ENCODE measurements around the gene PAPPA2. TPM values are rescaled to one million over a fixed set of nuclear protein-coding genes. Genes with fewer than 3 reads are reported as not detected.

The PAPPA2 gene
- total and polyA plus RNA-seq, 2 of the 4 experiments (the other 2 are of a cell fraction), result 0.10 to 0.18 TPM

DNA sequence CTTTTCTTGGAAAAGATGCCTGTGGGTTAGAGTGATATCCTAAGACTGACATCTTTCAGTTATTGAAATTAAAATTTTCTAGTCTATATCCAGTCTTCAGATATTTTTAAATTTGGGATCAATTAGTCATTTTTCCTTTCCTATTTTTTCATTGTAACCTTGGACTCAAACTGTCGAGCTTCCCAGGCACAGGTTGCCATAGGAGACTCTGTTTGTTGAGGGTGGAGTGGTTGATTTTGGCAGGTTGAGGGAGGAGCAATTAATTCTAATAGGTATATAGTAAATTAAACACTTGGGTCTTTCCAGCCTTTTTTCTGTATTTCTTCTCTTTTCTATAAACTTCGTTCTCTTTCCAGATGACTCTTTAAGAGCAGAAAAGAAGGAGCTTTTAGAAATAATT, 374.7 kb downstream of the PAPPA2 start:
- no TSS peak for BruUV-seq (replicated peaks)
- CTCF ChIA-PET, result no interaction called here
- WGBS, 2 experiments (ENCODE audit: extremely low coverage in 2 of 2, insufficient read length in 1 of 2), result no CpG with 5 or more reads among the region's 2 CpGs

More for the DNA sequence above, 374.7 kb downstream of the PAPPA2 start:
- no peak overlapping the region for H2AFZ ChIP-seq (replicated peaks; ENCODE audit: low read length, poor library complexity)
- intact Hi-C loops (cut with micrococcal nuclease) (no loop called here), in situ Hi-C loops (cut with MboI; ENCODE audit: low sequenced_read_pairs) (no loop called here), dilution Hi-C loops (cut with HindIII; ENCODE audit: low sequenced_read_pairs, unreplicated experiment) (no loop called here)
- H3K4me3 ChIP-seq (ENCODE audit: insufficient read depth, low read depth, low read length), result no peak overlapping the region
- H2BK120ac ChIP-seq (ENCODE audit: low read depth, low read length), result no peak overlapping the region
- H3K27ac ChIP-seq (ENCODE audit: insufficient read depth, low read length), result no peak overlapping the region
- no peaks in the 10 kb centered on the region for H4K20me1 ChIP-seq (ENCODE audit: insufficient read depth, low read length)
- no peaks in the 10 kb centered on the region for H3K36me3 ChIP-seq (ENCODE audit: control insufficient read depth, insufficient read depth, low read length)
- H2AK5ac ChIP-seq (ENCODE audit: low read depth, low read length), result no peak overlapping the region
- no peak overlapping the region for H2AK9ac ChIP-seq (replicated peaks; ENCODE audit: low read depth, low read length, poor library complexity)
- H2BK5ac ChIP-seq (ENCODE audit: low read depth, low read length, poor library complexity, severe bottlenecking), result no peak overlapping the region
- ATAC-seq (ENCODE audit: low read depth) (no peak), DNase-seq (no peak)
- H2BK20ac ChIP-seq (ENCODE audit: low read depth, low read length), result no peak overlapping the region
- no peaks in the 10 kb centered on the region for H3K4me1 ChIP-seq (ENCODE audit: control insufficient read depth, insufficient read depth, low read length)
- H3K79me1 ChIP-seq (ENCODE audit: low read depth in 1 of 2, low read length in 2 of 2), result no peaks in the 10 kb centered on the region
- TF ChIP-seq MAFK (IDR thresholded peaks at IDR 0.05; ENCODE audit: low read depth, low read length), result no peak
- TF ChIP-seq, protein P1, sequence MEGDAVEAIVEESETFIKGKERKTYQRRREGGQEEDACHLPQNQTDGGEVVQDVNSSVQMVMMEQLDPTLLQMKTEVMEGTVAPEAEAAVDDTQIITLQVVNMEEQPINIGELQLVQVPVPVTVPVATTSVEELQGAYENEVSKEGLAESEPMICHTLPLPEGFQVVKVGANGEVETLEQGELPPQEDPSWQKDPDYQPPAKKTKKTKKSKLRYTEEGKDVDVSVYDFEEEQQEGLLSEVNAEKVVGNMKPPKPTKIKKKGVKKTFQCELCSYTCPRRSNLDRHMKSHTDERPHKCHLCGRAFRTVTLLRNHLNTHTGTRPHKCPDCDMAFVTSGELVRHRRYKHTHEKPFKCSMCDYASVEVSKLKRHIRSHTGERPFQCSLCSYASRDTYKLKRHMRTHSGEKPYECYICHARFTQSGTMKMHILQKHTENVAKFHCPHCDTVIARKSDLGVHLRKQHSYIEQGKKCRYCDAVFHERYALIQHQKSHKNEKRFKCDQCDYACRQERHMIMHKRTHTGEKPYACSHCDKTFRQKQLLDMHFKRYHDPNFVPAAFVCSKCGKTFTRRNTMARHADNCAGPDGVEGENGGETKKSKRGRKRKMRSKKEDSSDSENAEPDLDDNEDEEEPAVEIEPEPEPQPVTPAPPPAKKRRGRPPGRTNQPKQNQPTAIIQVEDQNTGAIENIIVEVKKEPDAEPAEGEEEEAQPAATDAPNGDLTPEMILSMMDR (conservative IDR thresholded peaks at IDR 0.05; ENCODE audit: low read depth, low read length), result no peak
- no peak for TF ChIP-seq CEBPB (IDR thresholded peaks at IDR 0.05; ENCODE audit: low read depth, low read length)
- no peak for TF ChIP-seq SMC3 (IDR thresholded peaks at IDR 0.05; ENCODE audit: low read depth, low read length)
- TF ChIP-seq NFE2L2 (IDR thresholded peaks at IDR 0.05; ENCODE audit: low read depth, low read length), result no peak
- no peak for TF ChIP-seq FOS (IDR thresholded peaks at IDR 0.05; ENCODE audit: low read depth, low read length)
- no peak for TF ChIP-seq RFX5 (IDR thresholded peaks at IDR 0.05; ENCODE audit: low read depth, low read length)
- no peak for TF ChIP-seq CHD1 (IDR thresholded peaks at IDR 0.05; ENCODE audit: low read depth, low read length)
- TF ChIP-seq MAZ (IDR thresholded peaks at IDR 0.05; ENCODE audit: borderline replicate concordance, low read depth, low read length), result no peak
- no peak for TF ChIP-seq MXI1 (IDR thresholded peaks at IDR 0.05; ENCODE audit: borderline replicate concordance, low read depth, low read length)
- TF ChIP-seq POLR2A (IDR thresholded peaks at IDR 0.05; ENCODE audit: low read depth, low read length), result no peak
- TF ChIP-seq, protein P2, sequence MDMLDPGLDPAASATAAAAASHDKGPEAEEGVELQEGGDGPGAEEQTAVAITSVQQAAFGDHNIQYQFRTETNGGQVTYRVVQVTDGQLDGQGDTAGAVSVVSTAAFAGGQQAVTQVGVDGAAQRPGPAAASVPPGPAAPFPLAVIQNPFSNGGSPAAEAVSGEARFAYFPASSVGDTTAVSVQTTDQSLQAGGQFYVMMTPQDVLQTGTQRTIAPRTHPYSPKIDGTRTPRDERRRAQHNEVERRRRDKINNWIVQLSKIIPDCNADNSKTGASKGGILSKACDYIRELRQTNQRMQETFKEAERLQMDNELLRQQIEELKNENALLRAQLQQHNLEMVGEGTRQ (IDR thresholded peaks at IDR 0.05; ENCODE audit: low read depth, low read length), result no peak
- H3K56ac ChIP-seq (ENCODE audit: extremely low read depth, insufficient read depth, low read length), result no peak overlapping the region
- no peak overlapping the region for H3K4me2 ChIP-seq (ENCODE audit: low read depth, low read length)
- H3K9me1 ChIP-seq (ENCODE audit: insufficient read depth, low read length), result no peaks in the 10 kb centered on the region
- POLR2A ChIA-PET (ENCODE audit: unreplicated experiment), result no interaction called here
- no peak overlapping the region for H4K5ac ChIP-seq (ENCODE audit: low read depth, low read length)
- no peak overlapping the region for H3K14ac ChIP-seq (replicated peaks; ENCODE audit: low read depth, low read length)
- H3K9ac ChIP-seq (ENCODE audit: low read depth, low read length), result no peak overlapping the region
- no peak overlapping the region for H3K23ac ChIP-seq (ENCODE audit: low read depth, low read length)
- no peaks in the 10 kb centered on the region for H3K9me3 ChIP-seq (ENCODE audit: control insufficient read depth, insufficient read depth, low read length)
- H3K18ac ChIP-seq (ENCODE audit: low read depth, low read length), result no peak overlapping the region
- H4K8ac ChIP-seq (ENCODE audit: low read depth in 2 of 2, low read length in 2 of 2), result no peak overlapping the region
- H3K27me3 ChIP-seq (ENCODE audit: control insufficient read depth, insufficient read depth, low read length), result no peaks in the 10 kb centered on the region
- H2BK15ac ChIP-seq (ENCODE audit: low read depth, low read length), result no peak overlapping the region
- H4K91ac ChIP-seq (ENCODE audit: insufficient read depth, low read depth, low read length), result no peak overlapping the region
- H3K4ac ChIP-seq (ENCODE audit: low read depth, low read length), result no peak overlapping the region
